ENCODE results near the gene ADAMTS8.

DNA sequence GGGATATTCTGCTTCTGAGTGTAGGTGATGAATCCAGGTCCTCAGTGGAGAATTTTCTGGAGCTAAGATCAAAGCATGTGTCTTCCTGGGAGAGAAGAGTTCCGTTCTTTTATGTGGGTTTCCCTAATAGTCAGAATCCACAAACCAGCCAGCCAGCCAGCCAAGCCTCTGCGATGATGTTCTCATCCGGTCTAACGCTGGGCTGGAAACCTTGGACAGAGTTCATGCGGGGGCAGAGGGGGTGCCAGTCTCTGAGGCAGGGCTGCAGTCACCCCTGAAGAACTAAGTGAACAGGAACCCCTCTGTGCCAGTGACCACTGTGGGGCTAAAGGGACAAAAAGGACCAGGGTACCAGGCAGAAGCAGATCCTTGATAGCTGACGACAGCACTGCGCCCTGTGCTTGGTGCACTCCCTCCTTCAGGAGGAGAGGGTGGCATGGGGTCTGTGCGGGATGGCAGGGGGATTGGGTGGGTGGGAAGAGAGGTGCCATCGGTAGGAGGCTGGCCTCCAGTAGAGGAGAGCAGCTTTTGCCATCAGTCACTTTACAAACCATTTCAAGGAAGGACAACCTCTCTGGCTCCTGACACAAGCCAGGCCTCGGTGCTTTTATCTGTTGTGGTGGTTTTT, 47.1 kb upstream of the ADAMTS8 start:
- TF ChIP-seq, protein P1, sequence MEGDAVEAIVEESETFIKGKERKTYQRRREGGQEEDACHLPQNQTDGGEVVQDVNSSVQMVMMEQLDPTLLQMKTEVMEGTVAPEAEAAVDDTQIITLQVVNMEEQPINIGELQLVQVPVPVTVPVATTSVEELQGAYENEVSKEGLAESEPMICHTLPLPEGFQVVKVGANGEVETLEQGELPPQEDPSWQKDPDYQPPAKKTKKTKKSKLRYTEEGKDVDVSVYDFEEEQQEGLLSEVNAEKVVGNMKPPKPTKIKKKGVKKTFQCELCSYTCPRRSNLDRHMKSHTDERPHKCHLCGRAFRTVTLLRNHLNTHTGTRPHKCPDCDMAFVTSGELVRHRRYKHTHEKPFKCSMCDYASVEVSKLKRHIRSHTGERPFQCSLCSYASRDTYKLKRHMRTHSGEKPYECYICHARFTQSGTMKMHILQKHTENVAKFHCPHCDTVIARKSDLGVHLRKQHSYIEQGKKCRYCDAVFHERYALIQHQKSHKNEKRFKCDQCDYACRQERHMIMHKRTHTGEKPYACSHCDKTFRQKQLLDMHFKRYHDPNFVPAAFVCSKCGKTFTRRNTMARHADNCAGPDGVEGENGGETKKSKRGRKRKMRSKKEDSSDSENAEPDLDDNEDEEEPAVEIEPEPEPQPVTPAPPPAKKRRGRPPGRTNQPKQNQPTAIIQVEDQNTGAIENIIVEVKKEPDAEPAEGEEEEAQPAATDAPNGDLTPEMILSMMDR (conservative IDR thresholded peaks at IDR 0.05 in 1 of 2, IDR thresholded peaks at IDR 0.05 in 1 of 2; ENCODE audit: low read depth in 1 of 2, low read length in 2 of 2), result no peak
- no peak for TF ChIP-seq EZH2 (IDR thresholded peaks at IDR 0.05; ENCODE audit: low read length, missing control alignments)
